Measurements from ENCODE around the gene PLEKHO1.

Gene PLEKHO1

GRCh38 chr1:150149271-150150132, at the start of gene PLEKHO1 (continued):
- TF ChIP-seq ZNF639 (tag by site-specific recombination; IDR thresholded peaks at IDR 0.05): no peak
- TF ChIP-seq SP7 (tag by site-specific recombination; IDR thresholded peaks at IDR 0.05): 0 out of 2 replicates have a peak, but pooled peaks have one; percentile 32
- peak; percentile 84 for TF ChIP-seq KLF10 (tag by site-specific recombination; IDR thresholded peaks at IDR 0.05)
- TF ChIP-seq ZNF785 (tag by site-specific recombination; IDR thresholded peaks at IDR 0.05): no peak
- TF ChIP-seq ZBTB20 (tag by site-specific recombination; IDR thresholded peaks at IDR 0.05): peak; percentile 55
- TF ChIP-seq ZSCAN30 (tag by site-specific recombination; IDR thresholded peaks at IDR 0.05): peak; percentile 37; the same call in 1 of the 2 replicates
- TF ChIP-seq, protein P1, sequence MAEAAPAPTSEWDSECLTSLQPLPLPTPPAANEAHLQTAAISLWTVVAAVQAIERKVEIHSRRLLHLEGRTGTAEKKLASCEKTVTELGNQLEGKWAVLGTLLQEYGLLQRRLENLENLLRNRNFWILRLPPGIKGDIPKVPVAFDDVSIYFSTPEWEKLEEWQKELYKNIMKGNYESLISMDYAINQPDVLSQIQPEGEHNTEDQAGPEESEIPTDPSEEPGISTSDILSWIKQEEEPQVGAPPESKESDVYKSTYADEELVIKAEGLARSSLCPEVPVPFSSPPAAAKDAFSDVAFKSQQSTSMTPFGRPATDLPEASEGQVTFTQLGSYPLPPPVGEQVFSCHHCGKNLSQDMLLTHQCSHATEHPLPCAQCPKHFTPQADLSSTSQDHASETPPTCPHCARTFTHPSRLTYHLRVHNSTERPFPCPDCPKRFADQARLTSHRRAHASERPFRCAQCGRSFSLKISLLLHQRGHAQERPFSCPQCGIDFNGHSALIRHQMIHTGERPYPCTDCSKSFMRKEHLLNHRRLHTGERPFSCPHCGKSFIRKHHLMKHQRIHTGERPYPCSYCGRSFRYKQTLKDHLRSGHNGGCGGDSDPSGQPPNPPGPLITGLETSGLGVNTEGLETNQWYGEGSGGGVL (tag by site-specific recombination; IDR thresholded peaks at IDR 0.05): peak; percentile 81
- TF ChIP-seq ZNF544 (tag by site-specific recombination; IDR thresholded peaks at IDR 0.05): no peak
- 0 out of 2 replicates have a peak, but pooled peaks have one; percentile 57 for TF ChIP-seq ZNF660 (tag by site-specific recombination; IDR thresholded peaks at IDR 0.05)
- no peak for TF ChIP-seq ZNF768 (tag by site-specific recombination; IDR thresholded peaks at IDR 0.05)
- TF ChIP-seq ZNF146 (tag by site-specific recombination; IDR thresholded peaks at IDR 0.05): no peak
- no peak for TF ChIP-seq ZFP3 (tag by site-specific recombination; IDR thresholded peaks at IDR 0.05; ENCODE audit: low read depth)
- peak; percentile 59 for TF ChIP-seq ZNF335 (tag by site-specific recombination; conservative IDR thresholded peaks at IDR 0.05)
- TF ChIP-seq, protein P2, sequence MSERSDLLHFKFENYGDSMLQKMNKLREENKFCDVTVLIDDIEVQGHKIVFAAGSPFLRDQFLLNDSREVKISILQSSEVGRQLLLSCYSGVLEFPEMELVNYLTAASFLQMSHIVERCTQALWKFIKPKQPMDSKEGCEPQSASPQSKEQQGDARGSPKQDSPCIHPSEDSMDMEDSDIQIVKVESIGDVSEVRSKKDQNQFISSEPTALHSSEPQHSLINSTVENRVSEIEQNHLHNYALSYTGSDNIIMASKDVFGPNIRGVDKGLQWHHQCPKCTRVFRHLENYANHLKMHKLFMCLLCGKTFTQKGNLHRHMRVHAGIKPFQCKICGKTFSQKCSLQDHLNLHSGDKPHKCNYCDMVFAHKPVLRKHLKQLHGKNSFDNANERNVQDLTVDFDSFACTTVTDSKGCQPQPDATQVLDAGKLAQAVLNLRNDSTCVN (tag by site-specific recombination; optimal IDR thresholded peaks at IDR 0.05): peak; percentile 61

- peaks cover 8 to 33% of the 10 kb centered on the region in 2 experiments for H3K36me3 ChIP-seq (ENCODE audit: control insufficient read depth in 2 of 2, insufficient read depth in 1 of 2, low read length in 2 of 2)
- TF ChIP-seq ZNF350 (tag by site-specific recombination; IDR thresholded peaks at IDR 0.05) (no peak), ZNF518A (tag by site-specific recombination; conservative IDR thresholded peaks at IDR 0.05; ENCODE audit: low read depth) (no peak), HOXD13 (CRISPR knock-in tag; IDR thresholded peaks at IDR 0.05; ENCODE audit: borderline replicate concordance) (no peak), ZNF24 (tag by site-specific recombination; IDR thresholded peaks at IDR 0.05) (no peak), ZNF292 (tag by site-specific recombination; IDR thresholded peaks at IDR 0.05; ENCODE audit: borderline replicate concordance, low read depth) (no peak)
- H3K27ac ChIP-seq (ENCODE audit: extremely low read depth, low read depth, low read length): no peak overlapping the region
- no peaks in the 10 kb centered on the region for H3K9me3 ChIP-seq (ENCODE audit: control insufficient read depth, insufficient read depth, low read depth, low read length)
- ChIA-PET CTCF (interaction anchor here (0.6 to 2.1 kb wide), 2 partner anchors 64 to 66 kb away, joined by 6 to 9 read pairs; no protein-coding TSS in a partner anchor), POLR2A (no interaction called here)
- no peak overlapping the region for H3K4me3 ChIP-seq (ENCODE audit: low read depth, low read length)
- H3K4me1 ChIP-seq (ENCODE audit: control insufficient read depth, insufficient read depth, low read length): no peaks in the 10 kb centered on the region
Measured at GRCh38 chr1:150102986-150103385, 46.7 kb upstream of the PLEKHO1 start.

All from HEK293 (cell line).